ENCODE measurements around the gene ADAM12. TPM values are rescaled to one million over a fixed set of nuclear protein-coding genes. Genes with fewer than 3 reads are reported as not detected.

ADAM12 gene
- total RNA-seq, 1 experiment from 2014 or later: not detected

DNA sequence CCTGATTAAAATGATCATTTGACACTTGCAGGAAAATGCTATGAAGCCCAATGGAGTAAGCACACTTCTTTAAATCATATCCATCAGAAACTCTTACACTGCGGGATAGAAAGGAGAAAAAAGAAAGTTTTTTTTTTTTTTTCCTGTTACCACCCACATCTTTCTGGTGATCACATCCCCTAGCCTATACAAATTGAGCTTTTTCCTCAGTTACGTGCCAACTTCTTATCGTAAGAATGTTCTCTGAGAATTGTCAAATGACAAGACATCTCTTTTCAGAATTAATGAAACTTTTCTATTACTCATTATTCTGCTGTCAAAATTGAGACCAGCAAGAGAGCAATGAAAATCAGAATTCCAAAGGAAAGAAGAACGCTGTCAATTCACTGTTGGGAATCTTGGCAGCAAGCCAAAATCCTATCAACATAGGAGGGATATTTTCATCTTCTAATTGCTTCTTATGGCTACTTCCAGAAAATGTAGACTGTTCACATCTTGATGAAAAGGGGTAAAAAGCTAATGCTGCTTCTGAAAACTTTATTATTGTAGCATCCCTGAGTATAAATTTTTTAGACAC, 179.5 kb downstream of the ADAM12 start:
- Mint-ChIP-seq H3K36me3 (ENCODE audit: insufficient read depth, unreplicated experiment) (no peaks in the 10 kb centered on the region), H3K27me3 (ENCODE audit: unreplicated experiment) (peaks cover 38% of the 10 kb centered on the region), H3K27ac (ENCODE audit: unreplicated experiment) (no peak overlapping the region), H3K9me3 (ENCODE audit: low read depth, unreplicated experiment) (no peaks in the 10 kb centered on the region), H3K4me1 (ENCODE audit: low read depth, unreplicated experiment) (no peaks in the 10 kb centered on the region), H3K4me3 (ENCODE audit: low read depth, unreplicated experiment) (no peak overlapping the region)
- no peak for TF ChIP-seq CTCF (IDR thresholded peaks at IDR 0.05; ENCODE audit: unreplicated experiment)
- no peak for DNase-seq
- CTCF ChIA-PET: interaction anchor here (0.6 kb wide), 1 partner anchor 105 kb away, joined by 4 read pairs; no protein-coding TSS in a partner anchor
- intact Hi-C loops (cut with micrococcal nuclease; ENCODE audit: unreplicated experiment): no loop called here
- no TSS peak for BruUV-seq (replicated peaks)

DNA sequence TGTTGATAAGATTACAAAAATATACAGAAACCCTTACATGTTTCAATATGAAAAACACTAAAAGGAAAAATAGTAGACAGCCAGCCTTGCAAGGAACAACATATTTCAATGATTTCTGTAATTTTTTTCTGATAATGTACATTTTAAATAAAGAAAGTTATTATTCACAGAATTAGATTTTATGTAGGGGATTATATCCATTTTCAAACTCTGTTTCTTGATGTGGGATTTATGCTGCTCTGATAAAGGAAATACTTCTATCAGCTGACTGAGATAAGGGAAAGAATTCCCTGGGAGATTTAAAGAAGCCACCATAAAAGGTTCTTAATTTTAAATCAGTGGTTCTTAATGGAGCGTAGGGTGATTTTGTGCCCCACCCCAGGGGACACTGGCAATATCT, 180.4 kb downstream of the ADAM12 start:
- no TSS peak for BruUV-seq (replicated peaks)
- no peaks in the 10 kb centered on the region for H3K36me3 Mint-ChIP-seq (ENCODE audit: insufficient read depth, unreplicated experiment)
- no peak for DNase-seq
- no peak for TF ChIP-seq CTCF (IDR thresholded peaks at IDR 0.05; ENCODE audit: unreplicated experiment)
- H3K27ac Mint-ChIP-seq (ENCODE audit: unreplicated experiment): no peak overlapping the region
- no peaks in the 10 kb centered on the region for H3K4me1 Mint-ChIP-seq (ENCODE audit: low read depth, unreplicated experiment)
- H3K27me3 Mint-ChIP-seq (ENCODE audit: unreplicated experiment): peaks cover 38% of the 10 kb centered on the region
- intact Hi-C loops (cut with micrococcal nuclease; ENCODE audit: unreplicated experiment): no loop called here
- H3K9me3 Mint-ChIP-seq (ENCODE audit: low read depth, unreplicated experiment): no peaks in the 10 kb centered on the region
- H3K4me3 Mint-ChIP-seq (ENCODE audit: low read depth, unreplicated experiment): no peak overlapping the region
- CTCF ChIA-PET: no interaction called here

GRCh38 chr10:126207313-126207771, 180.9 kb downstream of the ADAM12 start:
- Mint-ChIP-seq H3K27ac (ENCODE audit: unreplicated experiment) (no peak overlapping the region), H3K9me3 (ENCODE audit: low read depth, unreplicated experiment) (no peaks in the 10 kb centered on the region), H3K27me3 (ENCODE audit: unreplicated experiment) (peaks cover 38% of the 10 kb centered on the region), H3K36me3 (ENCODE audit: insufficient read depth, unreplicated experiment) (no peaks in the 10 kb centered on the region), H3K4me3 (ENCODE audit: low read depth, unreplicated experiment) (no peak overlapping the region), H3K4me1 (ENCODE audit: low read depth, unreplicated experiment) (no peaks in the 10 kb centered on the region)
- TF ChIP-seq CTCF (IDR thresholded peaks at IDR 0.05; ENCODE audit: unreplicated experiment): no peak
- no peak for DNase-seq
- no TSS peak for BruUV-seq (replicated peaks)
- intact Hi-C loops (cut with micrococcal nuclease; ENCODE audit: unreplicated experiment): no loop called here
- CTCF ChIA-PET: no interaction called here

DNA sequence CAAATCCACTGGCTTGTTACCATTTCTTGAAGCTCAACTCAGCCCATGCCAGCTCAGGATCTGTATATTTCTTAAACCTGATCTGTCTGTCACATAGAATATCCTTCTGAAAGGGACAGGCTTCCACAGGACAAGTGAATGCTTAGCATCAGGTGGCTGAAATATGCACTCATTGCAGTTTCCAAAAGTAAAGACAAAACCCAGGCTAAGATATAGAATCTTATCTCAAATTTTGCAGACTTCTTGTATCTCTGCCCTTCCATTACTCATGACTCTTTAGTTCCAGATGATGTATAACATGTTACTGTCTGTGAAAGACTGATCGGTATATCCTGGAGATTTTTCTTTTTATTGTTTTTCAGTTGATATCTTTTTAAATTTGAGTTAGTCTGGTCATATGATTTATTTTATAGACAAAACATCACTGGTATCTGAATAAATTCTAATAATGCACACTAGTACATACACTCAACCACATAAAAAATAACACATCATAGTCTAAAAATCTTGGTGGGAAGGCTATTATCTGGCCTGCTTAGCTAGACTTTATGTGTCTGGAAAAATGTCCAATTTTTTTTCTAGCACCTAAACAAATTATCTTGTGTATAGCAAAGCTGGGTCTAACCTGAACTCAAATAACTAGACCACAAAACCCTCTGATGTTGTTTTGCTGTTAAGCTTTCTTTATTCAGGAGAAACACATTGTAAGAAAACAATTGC, 182.6 kb downstream of the ADAM12 start:
- H3K9me3 Mint-ChIP-seq (ENCODE audit: low read depth, unreplicated experiment): no peaks in the 10 kb centered on the region
- no peak overlapping the region for H3K4me3 Mint-ChIP-seq (ENCODE audit: low read depth, unreplicated experiment)
- H3K27me3 Mint-ChIP-seq (ENCODE audit: unreplicated experiment): peaks cover 35% of the 10 kb centered on the region
- intact Hi-C loops (cut with micrococcal nuclease; ENCODE audit: unreplicated experiment): no loop called here
- no peak overlapping the region for H3K27ac Mint-ChIP-seq (ENCODE audit: unreplicated experiment)
- no peak for TF ChIP-seq CTCF (IDR thresholded peaks at IDR 0.05; ENCODE audit: unreplicated experiment)
- BruUV-seq (replicated peaks): no TSS peak
- no peak for DNase-seq
- H3K36me3 Mint-ChIP-seq (ENCODE audit: insufficient read depth, unreplicated experiment): no peaks in the 10 kb centered on the region
- H3K4me1 Mint-ChIP-seq (ENCODE audit: low read depth, unreplicated experiment): no peaks in the 10 kb centered on the region
- CTCF ChIA-PET: no interaction called here

All from Calu3 (cell line).